CD14-positive monocyte (primary cell): ENCODE data around the gene MATCAP1. TPM values are rescaled to one million over a fixed set of nuclear protein-coding genes. Genes with fewer than 3 reads are reported as not detected.
A peak's percentile ranks its signal among the peaks of the same experiment; 100 is the strongest.

Source experiments
- DNase-seq, 3 donors: peaks; one replicate each; pipeline ENCODE4 v3.0.0-alpha.2; 2011 to 2022
- H2AFZ ChIP-seq: 2 replicates; pipeline ENCODE4 v1.6.0; 2012; ENCODE audit warnings: mild to moderate bottlenecking, low read depth, low read length, inconsistent platforms; ENCODE audit not compliant: insufficient read depth, poor library complexity, severe bottlenecking
- H3K27ac ChIP-seq, 2 donors: 1 replicate in 1 of 2; 2 replicates in 1 of 2; pipeline ENCODE4 v1.5.1; 2012 to 2013; ENCODE audit warnings: low read length in 2 of 2, control low read depth in 1 of 2, inconsistent platforms in 1 of 2, low read depth in 1 of 2, mild to moderate bottlenecking in 1 of 2
- H3K27me3 ChIP-seq, 2 donors: one replicate each; pipeline versions ENCODE4 v1.6.0 to v1.6.1; 2011 to 2013; ENCODE audit warnings: low read length in 2 of 2; ENCODE audit not compliant: control insufficient read depth in 2 of 2, insufficient read depth in 2 of 2
- H3K36me3 ChIP-seq, 2 donors: replicated peaks in 1 of 2; 1 replicate in 1 of 2; 2 replicates in 1 of 2; pipeline versions ENCODE4 v1.5.1 to v1.6.1; 2012 to 2013; ENCODE audit warnings: low read length in 2 of 2, control low read depth in 1 of 2, inconsistent platforms in 1 of 2, mild to moderate bottlenecking in 1 of 2; ENCODE audit not compliant: insufficient read depth in 2 of 2, control insufficient read depth in 1 of 2
- H3K4me1 ChIP-seq, 2 donors: 1 replicate in 1 of 2; 2 replicates in 1 of 2; pipeline versions ENCODE4 v1.5.1 to v1.6.1; 2012 to 2013; ENCODE audit warnings: low read length in 2 of 2, control low read depth in 1 of 2, inconsistent platforms in 1 of 2, mild to moderate bottlenecking in 1 of 2, moderate library complexity in 1 of 2; ENCODE audit not compliant: insufficient read depth in 2 of 2, control insufficient read depth in 1 of 2
- H3K4me2 ChIP-seq: replicated peaks from 2 replicates; pipeline ENCODE3; 2012; ENCODE audit warnings: low read length, moderate library complexity, mild to moderate bottlenecking; ENCODE audit not compliant: poor library complexity, severe bottlenecking; ENCODE audit errors: extremely low read depth
- H3K4me3 ChIP-seq, 3 experiments: fragments of 200-600 bp in 1 of 3; sonication (generic) in 1 of 3; replicated peaks in 1 of 3; 1 replicate in 2 of 3; 2 replicates in 1 of 3; pipeline ENCODE4 v1.5.1; 2011 to 2013; ENCODE audit warnings: low read length in 3 of 3, mild to moderate bottlenecking in 3 of 3, control low read depth in 2 of 3, low read depth in 2 of 3, inconsistent platforms in 1 of 3, moderate library complexity in 1 of 3
- H3K79me2 ChIP-seq: 2 replicates; pipeline ENCODE4 v1.6.0; 2012; ENCODE audit warnings: mild to moderate bottlenecking, control low read depth, inconsistent platforms, low read length, moderate library complexity; ENCODE audit not compliant: insufficient read depth
- H3K9ac ChIP-seq: 2 replicates; pipeline ENCODE4 v1.6.0; 2017; ENCODE audit warnings: low read length, mild to moderate bottlenecking; ENCODE audit not compliant: insufficient read depth, poor library complexity, severe bottlenecking
- H3K9me3 ChIP-seq, 2 donors: replicated peaks in 1 of 2; 1 replicate in 1 of 2; 2 replicates in 1 of 2; pipeline versions ENCODE4 v1.5.1 to v1.6.1; 2012 to 2013; ENCODE audit warnings: low read length in 2 of 2, control low read depth in 1 of 2; ENCODE audit not compliant: control insufficient read depth in 1 of 2, insufficient read depth in 1 of 2
- H4K20me1 ChIP-seq: 2 replicates; pipeline ENCODE4 v1.6.0; 2012; ENCODE audit warnings: mild to moderate bottlenecking, low read length, control low read depth, moderate library complexity; ENCODE audit not compliant: insufficient read depth
- H3K27ac Mint-ChIP-seq, 7 donors: one replicate each; pipeline ENCODE4 v1.8.0; 2020; ENCODE audit warnings: mild to moderate bottlenecking in 7 of 7, mixed read lengths in 7 of 7, moderate library complexity in 6 of 7, inconsistent platforms in 2 of 7
- H3K27me3 Mint-ChIP-seq, 3 donors: one replicate each; pipeline ENCODE4 v1.8.0; 2021 to 2022; ENCODE audit warnings: low read depth in 3 of 3, mild to moderate bottlenecking in 3 of 3, mixed read lengths in 3 of 3, moderate library complexity in 3 of 3, inconsistent platforms in 1 of 3
- H3K36me3 Mint-ChIP-seq, 2 donors: one replicate each; pipeline ENCODE4 v1.8.0; 2020; ENCODE audit warnings: mixed read lengths in 2 of 2, inconsistent platforms in 1 of 2, mild to moderate bottlenecking in 1 of 2
- H3K4me1 Mint-ChIP-seq: one replicate; pipeline ENCODE4 v1.8.0; 2020; ENCODE audit warnings: mild to moderate bottlenecking, mixed read lengths
- H3K4me3 Mint-ChIP-seq, 2 donors: one replicate each; pipeline ENCODE4 v1.8.0; 2020; ENCODE audit warnings: mild to moderate bottlenecking in 2 of 2, mixed read lengths in 2 of 2, moderate library complexity in 1 of 2
- H3K9me3 Mint-ChIP-seq, 7 donors: one replicate each; pipeline ENCODE4 v1.8.0; 2020 to 2022; ENCODE audit warnings: mixed read lengths in 7 of 7, mild to moderate bottlenecking in 6 of 7, moderate library complexity in 6 of 7, inconsistent platforms in 2 of 7
- CTCF ChIP-seq: fragments of 200-600 bp; IDR thresholded peaks from one replicate; pipeline ENCODE4 v1.8.0; 2022; ENCODE audit warnings: antibody characterized with exemption, mild to moderate bottlenecking
- WGBS: methylation state at CpG from one replicate; pipeline ENCODE4 v1.1.5; 2013; ENCODE audit warnings: missing lambda C conversion rate; ENCODE audit not compliant: insufficient coverage; 5-methylcytosine and 5-hydroxymethylcytosine counted together
- intact Hi-C, 2 donors: fragments of 100-400 bp; cut with micrococcal nuclease; formaldehyde crosslinking; loops; one replicate each; pipeline versions ENCODE4 v1.15.0 to v1.15.1; 2023
- polyA plus RNA-seq, 3 donors: library from polyadenylated mRNA; depleted of rRNA in 1 of 3; unstranded in 2 of 3; stranded (reverse) in 1 of 3; fragments of 300-500 nt in 2 of 3; fragments of >200 nt in 1 of 3; fragmentation: Illumina TruSeq in 2 of 3; gene quantifications; 1 replicate in 2 of 3; 2 replicates in 1 of 3; pipeline ENCODE4 v1.2.3, GENCODE V29; 2012 to 2021

MATCAP1 gene
- polyA plus RNA-seq, 3 donors, result 0.58 to 43.3 (median 0.99) TPM

DNA sequence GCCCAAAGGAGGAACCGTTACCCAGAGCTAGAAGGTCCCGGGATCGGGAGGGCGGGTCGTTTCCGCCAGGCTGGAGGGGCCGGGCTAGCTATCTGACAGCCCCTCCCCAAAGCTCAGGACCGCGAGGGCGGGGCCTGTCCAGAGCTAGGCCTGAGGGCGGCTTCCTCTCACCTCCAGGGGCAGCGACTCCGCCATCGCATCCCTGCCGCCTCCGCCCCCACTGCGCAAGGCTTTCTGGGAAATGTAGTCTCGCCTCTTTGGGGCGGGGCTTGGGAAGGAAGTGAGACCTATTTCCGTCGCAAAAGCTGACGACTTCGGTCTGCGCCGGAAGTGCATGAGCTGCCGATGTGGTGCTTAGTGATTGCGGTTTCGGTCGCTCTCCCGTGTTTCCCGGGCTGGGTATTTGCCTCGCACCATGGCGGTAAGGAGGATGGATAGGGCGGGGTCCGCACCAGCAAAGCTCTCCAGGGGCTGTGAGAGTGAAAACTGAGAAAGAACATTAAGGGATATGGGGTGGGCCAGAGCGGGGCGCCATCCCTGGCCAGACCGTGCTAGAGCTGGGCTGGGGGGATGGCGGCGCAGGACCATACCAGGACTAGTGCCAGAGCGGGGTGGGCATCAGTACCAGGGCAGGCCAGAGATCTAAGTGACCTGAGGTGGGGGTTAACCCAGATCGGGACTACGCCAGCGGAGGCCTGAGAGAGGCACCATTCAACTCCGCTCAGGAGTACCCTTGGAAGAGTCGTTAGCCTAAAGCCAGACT is 43.2 kb upstream of the MATCAP1 start, which contains the start of gene TMEM208:
TSS of gene TMEM208 (plus strand) at position 327 of the 763 bp plus-strand sequence. CDS start at position 416, 89 bp downstream.
- no peaks in the 10 kb centered on the region for H3K9me3 ChIP-seq
- peak within 1 kb of the TSS; percentile 87 for H3K9ac ChIP-seq
- peaks cover 0 to 3% (median 1%) of the 10 kb centered on the region in 7 donors for H3K9me3 Mint-ChIP-seq
- peaks cover 26% of the 10 kb centered on the region for H3K4me1 Mint-ChIP-seq
- H3K4me2 ChIP-seq, result peak within 1 kb of the TSS; percentile 97
- H2AFZ ChIP-seq, result peak within 1 kb of the TSS; percentile 84
- H3K79me2 ChIP-seq, result peaks cover 28% of the 10 kb centered on the region
- no peak for TF ChIP-seq CTCF
- peaks cover 39 to 41% of the 10 kb centered on the region in 2 donors for H3K36me3 ChIP-seq
- H3K4me3 ChIP-seq, result peak within 1 kb of the TSS; percentile 74 to 99 (median 92)
- under 1% methylated on average over 46 of the region's 46 CpGs for WGBS
- H3K27me3 ChIP-seq, result no peaks in the 10 kb centered on the region
- intact Hi-C loops, result loop anchor here (1.0 to 5.0 kb wide), 3 partner anchors 16 to 35 kb away; partner anchors contain the start of genes E2F4 (in 2 of the 2), EXOC3L1 (in 2 of the 2) and FHOD1 (in 1 of the 2)
- H3K27ac Mint-ChIP-seq, result peak within 1 kb of the TSS; percentile 90 to 99 (median 96)
- peaks cover 17 to 23% of the 10 kb centered on the region in 2 donors for H3K4me1 ChIP-seq
- peak; percentile 97 to 99 (median 98) for DNase-seq
- peak within 1 kb of the TSS; percentile 95 to 96 for H3K4me3 Mint-ChIP-seq
- peaks cover 36 to 37% of the 10 kb centered on the region in 2 donors for H3K36me3 Mint-ChIP-seq
- peaks cover 41% of the 10 kb centered on the region for H4K20me1 ChIP-seq
- peaks cover 0 to 1% (median 0%) of the 10 kb centered on the region in 3 donors for H3K27me3 Mint-ChIP-seq
- H3K27ac ChIP-seq, result peak within 1 kb of the TSS; percentile 58 to 92

- H3K36me3 ChIP-seq, result peaks cover 32 to 34% of the 10 kb centered on the region in 2 donors
- H3K27ac ChIP-seq, result peak overlapping the region; percentile 58 to 92
- TF ChIP-seq CTCF, result no peak
- peaks cover 17 to 23% of the 10 kb centered on the region in 2 donors for H3K4me1 ChIP-seq
- intact Hi-C loops, result loop anchor here (2.0 to 5.0 kb wide), 2 partner anchors 20 to 34 kb away; partner anchors contain the start of genes E2F4 (in 2 of the 2), EXOC3L1 (in 2 of the 2) and FHOD1 (in 1 of the 2)
- Mint-ChIP-seq H3K36me3 (peaks cover 31 to 33% of the 10 kb centered on the region in 2 donors), H3K9me3 (peaks cover 0 to 3% (median 1%) of the 10 kb centered on the region in 7 donors), H3K27me3 (peaks cover 0 to 1% (median 0%) of the 10 kb centered on the region in 3 donors), H3K27ac (peak overlapping the region; percentile 90 to 99 (median 96)), H3K4me1 (peaks cover 26% of the 10 kb centered on the region), H3K4me3 (peak overlapping the region; percentile 95 to 96)
- 2% methylated on average over 11 of the region's 12 CpGs for WGBS
- peak overlapping the region; percentile 84 for H2AFZ ChIP-seq
- H3K4me3 ChIP-seq, result peak overlapping the region; percentile 74 to 99 (median 92)
- peak overlapping the region; percentile 97 for H3K4me2 ChIP-seq
- H3K27me3 ChIP-seq, result no peaks in the 10 kb centered on the region
- H3K9ac ChIP-seq, result peak overlapping the region; percentile 87
- no peaks in the 10 kb centered on the region for H3K9me3 ChIP-seq
- H3K79me2 ChIP-seq, result peaks cover 28% of the 10 kb centered on the region
- H4K20me1 ChIP-seq, result peaks cover 38% of the 10 kb centered on the region
- no peak for DNase-seq
Observed at GRCh38 chr16:67226295-67226803, 42.6 kb upstream of the MATCAP1 start.
